GM12892 (cell line): ENCODE data around the gene GNG14.

Source experiments
- POLR2A ChIP-seq: IDR thresholded peaks from 2 replicates; pipeline ENCODE4 v1.6.1; 2011; ENCODE audit warnings: low read depth, low read length, control low read depth
- POLR2AphosphoS5 ChIP-seq: IDR thresholded peaks from 2 replicates; pipeline ENCODE4 v1.6.1; 2011; ENCODE audit warnings: low read depth, low read length, control low read depth
- TAF1 ChIP-seq: IDR thresholded peaks from 2 replicates; pipeline ENCODE4 v1.6.1; 2011; ENCODE audit warnings: low read depth, mild to moderate bottlenecking, control low read depth, low read length, borderline replicate concordance

DNA sequence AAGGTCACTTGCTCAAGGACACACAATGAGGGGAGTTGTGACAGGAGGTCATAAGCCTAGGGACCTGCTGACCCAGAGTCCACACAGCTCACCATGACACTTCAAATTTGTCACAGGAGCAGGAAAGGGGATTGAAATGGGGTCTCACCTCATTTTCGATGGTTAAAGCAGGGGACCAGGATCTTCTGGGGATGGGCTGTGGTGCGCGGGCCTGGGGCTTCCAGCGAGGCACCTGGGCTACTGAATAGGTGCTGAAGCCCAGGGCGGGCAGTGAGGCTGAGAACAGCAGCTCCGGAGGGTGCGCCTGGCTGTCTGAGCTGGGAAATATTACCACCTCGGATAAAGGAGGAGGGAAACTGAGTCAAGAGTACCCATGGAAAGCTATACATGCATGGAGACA is 32.3 kb upstream of the GNG14 start:
- TF ChIP-seq POLR2A (no peak), POLR2AphosphoS5 (no peak), TAF1 (no peak)
